B cell (primary cell): ENCODE measurements around the gene SUGCT. TPM values are rescaled to one million over a fixed set of nuclear protein-coding genes. Genes with fewer than 3 reads are reported as not detected.
"Not testable (repeated sequence)": the region's sequence is repeated elsewhere in the genome, so short reads cannot be mapped to it uniquely, and the experiment has no call there.

Source experiments
- ATAC-seq: fragments of 200-7000 bp; cut with Tn5 transposase; one replicate; pipeline ENCODE4 v1.10.0; 2021; ENCODE audit warnings: low read depth, mild to moderate bottlenecking, moderate number of reproducible peaks, moderate library complexity
- CTCF ChIA-PET: fragments of 350-600 bp; sonication (Branson Sonifier 250); formaldehyde crosslinking; loops from one replicate; lab custom pipeline; 2021; ENCODE audit warnings: antibody characterized with exemption, inconsistent platforms; lab: Charles Lee
- POLR2A ChIA-PET: fragments of 350-600 bp; sonication (Branson Sonifier 250); formaldehyde crosslinking; loops from one replicate; lab custom pipeline; 2021; ENCODE audit warnings: antibody characterized with exemption; lab: Charles Lee
- DNase-seq: peaks from one replicate; pipeline ENCODE4 v3.0.0; 2013
- H2AFZ ChIP-seq: 2 replicates; pipeline ENCODE4 v1.6.1; 2012; ENCODE audit warnings: mild to moderate bottlenecking, low read depth, low read length; ENCODE audit not compliant: insufficient read depth, poor library complexity, severe bottlenecking
- H3K27ac ChIP-seq, 2 donors: 1 replicate in 1 of 2; 2 replicates in 1 of 2; pipeline ENCODE4 v1.5.1; 2012 to 2013; ENCODE audit warnings: low read length in 2 of 2, mild to moderate bottlenecking in 2 of 2, moderate library complexity in 1 of 2
- H3K27me3 ChIP-seq, 4 experiments: fragments of 200-600 bp in 1 of 4; sonication (generic) in 1 of 4; replicated peaks in 1 of 4; 1 replicate in 2 of 4; 2 replicates in 2 of 4; pipeline versions ENCODE4 v1.6.1 to v1.7.0; 2013 to 2016; ENCODE audit warnings: low read length in 3 of 4, mild to moderate bottlenecking in 2 of 4, mixed read lengths in 1 of 4, moderate library complexity in 1 of 4; ENCODE audit not compliant: insufficient read depth in 4 of 4, control insufficient read depth in 3 of 4; ENCODE audit errors: control extremely low read depth in 1 of 4
- H3K36me3 ChIP-seq, 2 experiments: replicated peaks in 1 of 2; 1 replicate in 1 of 2; 2 replicates in 1 of 2; pipeline versions ENCODE4 v1.6.1 to v1.7.1; 2013; ENCODE audit warnings: low read length in 1 of 2; ENCODE audit not compliant: insufficient read depth in 2 of 2, control insufficient read depth in 1 of 2; ENCODE audit errors: control extremely low read depth in 1 of 2, extremely low read depth in 1 of 2
- H3K4me1 ChIP-seq, 2 donors: fragments of 200-600 bp in 1 of 2; sonication (generic) in 1 of 2; 1 replicate in 1 of 2; 2 replicates in 1 of 2; pipeline versions ENCODE4 v1.5.1 to v1.6.1; 2013 to 2017; ENCODE audit warnings: low read length in 2 of 2; ENCODE audit not compliant: control insufficient read depth in 2 of 2, insufficient read depth in 2 of 2
- H3K4me2 ChIP-seq: replicated peaks from 2 replicates; pipeline ENCODE3; 2012; ENCODE audit warnings: mild to moderate bottlenecking, low read depth, low read length; ENCODE audit not compliant: poor library complexity, severe bottlenecking
- H3K4me3 ChIP-seq, 5 experiments: fragments of 200-600 bp in 1 of 5; sonication (generic) in 1 of 5; 1 replicate in 3 of 5; 2 replicates in 2 of 5; pipeline versions ENCODE4 v1.5.1 to v1.7.0; 2011 to 2016; ENCODE audit warnings: low read length in 4 of 5, mild to moderate bottlenecking in 4 of 5, low read depth in 2 of 5, control low read depth in 1 of 5, moderate library complexity in 1 of 5; ENCODE audit not compliant: insufficient read depth in 1 of 5; ENCODE audit errors: control extremely low read depth in 1 of 5, extremely low read depth in 1 of 5
- H3K79me2 ChIP-seq: fragments of 200-600 bp; sonication (generic); one replicate; pipeline ENCODE4 v1.6.0; 2016; ENCODE audit warnings: low read length; ENCODE audit not compliant: control insufficient read depth, insufficient read depth
- H3K9ac ChIP-seq: fragments of 200-600 bp; sonication (generic); 2 replicates; pipeline ENCODE4 v1.6.1; 2017; ENCODE audit warnings: mild to moderate bottlenecking, low read length, moderate library complexity
- H3K9me3 ChIP-seq, 3 donors: one replicate each; pipeline versions ENCODE4 v1.6.1 to v1.7.1; 2013; ENCODE audit warnings: low read length in 2 of 3; ENCODE audit not compliant: control insufficient read depth in 2 of 3, insufficient read depth in 1 of 3; ENCODE audit errors: control extremely low read depth in 1 of 3
- H4K20me1 ChIP-seq: 2 replicates; pipeline ENCODE4 v1.6.0; 2012; ENCODE audit warnings: mild to moderate bottlenecking, low read length; ENCODE audit not compliant: insufficient read depth, control insufficient read depth, poor library complexity, severe bottlenecking
- H3K27ac Mint-ChIP-seq: one replicate; pipeline ENCODE4 v1.8.0; 2021; ENCODE audit warnings: mixed read lengths
- H3K27me3 Mint-ChIP-seq: one replicate; pipeline ENCODE4 v1.8.0; 2021; ENCODE audit warnings: mixed read lengths
- H3K4me1 Mint-ChIP-seq: one replicate; pipeline ENCODE4 v1.8.0; 2021; ENCODE audit warnings: mixed read lengths
- H3K4me3 Mint-ChIP-seq: one replicate; pipeline ENCODE4 v1.8.0; 2021; ENCODE audit warnings: mixed read lengths
- H3K9me3 Mint-ChIP-seq: one replicate; pipeline ENCODE4 v1.8.0; 2022; ENCODE audit warnings: mixed read lengths; ENCODE audit not compliant: insufficient read depth
- CTCF ChIP-seq: fragments of 200-600 bp; IDR thresholded peaks from one replicate; pipeline ENCODE4 v1.8.0; 2022; ENCODE audit warnings: antibody characterized with exemption, mild to moderate bottlenecking
- EZH2 ChIP-seq: IDR thresholded peaks from 2 replicates; pipeline ENCODE4 v1.6.1; 2012; ENCODE audit warnings: borderline replicate concordance, low read depth, mild to moderate bottlenecking, moderate library complexity, low read length; ENCODE audit not compliant: insufficient read depth, poor library complexity, severe bottlenecking
- WGBS: methylation state at CpG from one replicate; pipeline ENCODE4 v1.1.5; 2013; ENCODE audit warnings: missing lambda C conversion rate; ENCODE audit not compliant: insufficient coverage; 5-methylcytosine and 5-hydroxymethylcytosine counted together
- intact Hi-C: fragments of 100-400 bp; cut with micrococcal nuclease; formaldehyde crosslinking; loops from one replicate; pipeline ENCODE4 v1.10.0; 2022
- polyA plus RNA-seq: library from polyadenylated mRNA; depleted of rRNA; stranded (reverse); fragments of >200 nt; gene quantifications from 2 replicates; pipeline ENCODE4 v1.2.3, GENCODE V29; 2012
- total RNA-seq, 2 donors: library from RNA; stranded (reverse); fragments of 120-200 nt in 1 of 2; gene quantifications; 1 replicate in 1 of 2; 2 replicates in 1 of 2; pipeline versions ENCODE4 v1.2.3 to v1.2.4, GENCODE V29; 2013 to 2022

SUGCT gene
- total and polyA plus RNA-seq, 2 donors (not counting 1 experiment from before 2014, with no cell fraction given), result 0.19 to 0.86 TPM

- Histone ChIP-seq H3K79me2 (no peaks in the 10 kb centered on the region), H3K4me3 (no peak overlapping the region), H3K36me3 (no peaks in the 10 kb centered on the region), H3K9ac (no peak overlapping the region), H4K20me1 (no peaks in the 10 kb centered on the region), H3K27me3 (no peaks in the 10 kb centered on the region), H3K9me3 (no peaks in the 10 kb centered on the region), H2AFZ (no peak overlapping the region), H3K4me2 (no peak overlapping the region), H3K27ac (no peak overlapping the region), H3K4me1 (no peaks in the 10 kb centered on the region)
- H3K4me1 Mint-ChIP-seq, result no peaks in the 10 kb centered on the region
- ChIA-PET CTCF (no interaction called here), POLR2A (no interaction called here)
- H3K4me3 Mint-ChIP-seq, result no peak overlapping the region
- no peaks in the 10 kb centered on the region for H3K27me3 Mint-ChIP-seq
- TF ChIP-seq CTCF, result no peak
- no peak for TF ChIP-seq EZH2
- H3K27ac Mint-ChIP-seq, result no peak overlapping the region
- DNase-seq (no peak), ATAC-seq (no peak)
- WGBS, result no CpG with 5 or more reads among the region's 2 CpGs
- H3K9me3 Mint-ChIP-seq, result no peaks in the 10 kb centered on the region
- intact Hi-C loops, result no loop called here
Observed at GRCh38 chr7:40412323-40412722, 277.5 kb downstream of the SUGCT start.

- H3K9me3 Mint-ChIP-seq, H3K4me1 ChIP-seq, H3K79me2 ChIP-seq, H2AFZ ChIP-seq, H3K27me3 Mint-ChIP-seq, H3K4me3 Mint-ChIP-seq, ATAC-seq, intact Hi-C loops, H4K20me1 ChIP-seq, H3K9ac ChIP-seq, POLR2A ChIA-PET, H3K27ac ChIP-seq, H3K4me2 ChIP-seq, H3K4me3 ChIP-seq, H3K9me3 ChIP-seq, H3K27me3 ChIP-seq, H3K36me3 ChIP-seq, H3K27ac Mint-ChIP-seq, DNase-seq, H3K4me1 Mint-ChIP-seq: not testable (repeated sequence)
- CTCF ChIA-PET, result interaction anchor here (0.7 kb wide), 1 partner anchor 851 kb away, joined by 4 read pairs; no protein-coding TSS in a partner anchor
- 89% methylated on average over 5 of the region's 9 CpGs for WGBS
Observed at GRCh38 chr7:40414704-40415103, 279.9 kb downstream of the SUGCT start.
